HepG2 (cell line): ENCODE measurements around the gene FBLN5. TPM values are rescaled to one million over a fixed set of nuclear protein-coding genes. Genes with fewer than 3 reads are reported as not detected.
A peak's percentile ranks its signal among the peaks of the same experiment; 100 is the strongest.
"Not testable (repeated sequence)": the region's sequence is repeated elsewhere in the genome, so short reads cannot be mapped to it uniquely, and the experiment has no call there.

ENCODE experiments used
- ATAC-seq: fragments of 200-7000 bp; cut with Tn5 transposase; 3 replicates; pipeline ENCODE4 v1.9.1; 2020; ENCODE audit warnings: mild to moderate bottlenecking, moderate library complexity
- BruUV-seq: library from RNA; stranded (reverse); fragments of 400-500 nt; replicated peaks from 2 replicates; lab custom pipeline; 2021; lab: Mats Ljungman, UMichigan
- CTCF ChIA-PET: fragments of 300-600 bp; formaldehyde crosslinking; extraction: SDS; loops from one replicate; lab custom pipeline; 2021; ENCODE audit warnings: low total read pairs, inconsistent platforms, low intra/inter-chr PET ratio; lab: Yijun Ruan, JAX
- POLR2A ChIA-PET: fragments of 350-600 bp; sonication (Branson Sonifier 250); formaldehyde crosslinking; loops from one replicate; lab custom pipeline; 2020; ENCODE audit warnings: antibody characterized with exemption, inconsistent platforms; lab: Yijun Ruan, JAX
- DNase-seq: peaks from one replicate; pipeline ENCODE4 v3.0.0-alpha.2; 2015; ENCODE audit warnings: low spot score
- FAIRE-seq: peaks from 3 replicates; lab custom pipeline; 2011; peaks lifted over from hg19 to GRCh38; lab: Jason Lieb, UNC
- H2AFZ ChIP-seq: one replicate; pipeline ENCODE4 v1.6.1; 2011; ENCODE audit warnings: low read length, inconsistent platforms
- H3K27ac ChIP-seq: fragments of 300-600 bp; 3 replicates; pipeline ENCODE4 v1.8.0; 2011; ENCODE audit warnings: mixed run types, mild to moderate bottlenecking, mixed read lengths, low read length, inconsistent platforms; ENCODE audit not compliant: insufficient read depth; ENCODE audit errors: extremely low read length
- H3K27me3 ChIP-seq, 2 experiments: fragments of 200-600 bp in 1 of 2; 2 replicates in 1 of 2; 3 replicates in 1 of 2; pipeline versions ENCODE4 v1.6.0 to v1.8.0; 2011; ENCODE audit warnings: low read length in 2 of 2, mild to moderate bottlenecking in 2 of 2, moderate library complexity in 2 of 2, inconsistent platforms in 1 of 2; ENCODE audit not compliant: insufficient read depth in 2 of 2, control insufficient read depth in 1 of 2
- H3K36me3 ChIP-seq, 2 experiments: fragments of 200-600 bp in 1 of 2; replicated peaks in 1 of 2; 2 replicates in 1 of 2; 3 replicates in 1 of 2; pipeline versions ENCODE4 v1.5.1 to v1.8.0; 2011; ENCODE audit warnings: low read length in 2 of 2, inconsistent platforms in 1 of 2; ENCODE audit not compliant: insufficient read depth in 2 of 2, control insufficient read depth in 1 of 2
- H3K4me1 ChIP-seq: 2 replicates; pipeline ENCODE4 v1.5.1; 2012; ENCODE audit warnings: low read length, inconsistent platforms; ENCODE audit not compliant: insufficient read depth
- H3K4me2 ChIP-seq: 2 replicates; pipeline ENCODE4 v1.6.0; 2011; ENCODE audit warnings: low read depth, low read length, inconsistent platforms
- H3K4me3 ChIP-seq, 3 experiments: fragments of 200-600 bp in 1 of 3; sonication (generic), shearing (Covaris generic) in 1 of 3; replicated peaks in 1 of 3; 2 replicates each; pipeline ENCODE4 v1.5.1; 2011 to 2016; ENCODE audit warnings: low read length in 3 of 3, inconsistent platforms in 2 of 3, low read depth in 2 of 3, mild to moderate bottlenecking in 2 of 3, control low read depth in 1 of 3, mixed read lengths in 1 of 3; ENCODE audit not compliant: insufficient read depth in 1 of 3
- H3K79me2 ChIP-seq: one replicate; pipeline ENCODE4 v1.6.1; 2011; ENCODE audit warnings: low read length, inconsistent platforms; ENCODE audit not compliant: insufficient read depth
- H3K9ac ChIP-seq: 2 replicates; pipeline ENCODE4 v1.6.0; 2011; ENCODE audit warnings: mild to moderate bottlenecking, low read depth, low read length, inconsistent platforms; ENCODE audit not compliant: insufficient read depth
- H3K9me3 ChIP-seq: 2 replicates; pipeline ENCODE4 v1.5.1; 2012; ENCODE audit warnings: mild to moderate bottlenecking, low read length
- H4K20me1 ChIP-seq: 2 replicates; pipeline ENCODE4 v1.6.0; 2011; ENCODE audit warnings: inconsistent platforms, mild to moderate bottlenecking, low read length, moderate library complexity; ENCODE audit not compliant: insufficient read depth
- ARID5B ChIP-seq: IDR thresholded peaks from 2 replicates; pipeline ENCODE4 v1.4.0; 2020; ENCODE audit warnings: mild to moderate bottlenecking, missing genetic modification reagents
- ATF7 ChIP-seq, 2 experiments: fragments of 450-650 bp in 1 of 2; sonication (generic) in 1 of 2; formaldehyde crosslinking in 1 of 2; IDR thresholded peaks; 2 replicates each; pipeline versions ENCODE4 v1.4.0 to v1.6.1; 2016 to 2020; ENCODE audit warnings: antibody characterized with exemption in 1 of 2, mild to moderate bottlenecking in 1 of 2, missing genetic modification reagents in 1 of 2
- RFX3 ChIP-seq: IDR thresholded peaks from 2 replicates; pipeline ENCODE4 v1.6.1; 2016; ENCODE audit warnings: missing biosample characterization, missing genetic modification reagents
- USF2 ChIP-seq, 2 experiments: sonication (generic) in 1 of 2; formaldehyde crosslinking in 1 of 2; IDR thresholded peaks; 2 replicates each; pipeline versions ENCODE4 v1.5.1 to v1.6.1; 2011 to 2020; ENCODE audit warnings: borderline replicate concordance in 1 of 2, low read depth in 1 of 2, low read length in 1 of 2, mild to moderate bottlenecking in 1 of 2, missing genetic modification reagents in 1 of 2, moderate library complexity in 1 of 2
- WGBS: methylation state at CpG from one replicate; pipeline ENCODE4 v1.1.6; 2017; ENCODE audit warnings: low lambda C conversion rate; 5-methylcytosine and 5-hydroxymethylcytosine counted together
- in situ Hi-C: cut with HindIII; loops from 2 replicates; pipeline ENCODE4 v1.10.0; 2017; ENCODE audit warnings: low pct_unique_long_range_greater_than_20kb; ENCODE audit not compliant: extremely low pct_ligation_motif_present
- intact Hi-C: fragments of 100-400 bp; cut with micrococcal nuclease; formaldehyde crosslinking; loops from one replicate; pipeline ENCODE4 v1.10.0; 2022; ENCODE audit not compliant: unreplicated experiment
- polyA plus RNA-seq, 8 experiments: library from polyadenylated mRNA; depleted of rRNA in 3 of 8; stranded (reverse) in 7 of 8; unstranded in 1 of 8; fragments of >200 nt; fragmentation: Illumina TruSeq in 4 of 8; extraction: Trizol in 4 of 8; gene quantifications; 2 replicates each; pipeline versions ENCODE4 v1.2.1 to v1.2.3, GENCODE V29; 2011 to 2016; ENCODE audit warnings: low read depth in 4 of 8, missing spikeins in 1 of 8, mixed read lengths in 1 of 8; ENCODE audit not compliant: insufficient read depth in 1 of 8
- total RNA-seq, 5 experiments: library from RNA; depleted of rRNA; stranded (reverse); fragments of >200 nt; fragmentation: Illumina TruSeq; extraction: Trizol; gene quantifications; 2 replicates each; pipeline ENCODE4 v1.2.3, GENCODE V29; 2016; ENCODE audit warnings: low read depth in 1 of 5

FBLN5 gene
- total and polyA plus RNA-seq, 2 of the 13 experiments (the other 11 are each of a cell fraction or from before 2014, with no cell fraction given), result 0.38 to 0.77 TPM

- CTCF ChIA-PET, H3K79me2 ChIP-seq, H2AFZ ChIP-seq, POLR2A ChIA-PET, DNase-seq, H3K36me3 ChIP-seq, FAIRE-seq, H3K9ac ChIP-seq, H3K4me3 ChIP-seq, BruUV-seq, in situ Hi-C loops, H3K4me2 ChIP-seq, H3K27me3 ChIP-seq, intact Hi-C loops, H3K27ac ChIP-seq, H4K20me1 ChIP-seq, ATAC-seq, H3K9me3 ChIP-seq: not testable (repeated sequence)
- H3K4me1 ChIP-seq, result peaks cover 39% of the 10 kb centered on the region
- 68% methylated on average over 4 of the region's 4 CpGs for WGBS
Observed at GRCh38 chr14:91871401-91871800, 76.1 kb downstream of the FBLN5 start.

GRCh38 chr14:91870890-91871289, 76.6 kb downstream of the FBLN5 start:
- Histone ChIP-seq H3K79me2 (no peaks in the 10 kb centered on the region), H3K27me3 (0 out of 5 replicates have a peak, but pooled peaks cover 0 to 3% of the 10 kb centered on the region in 2 experiments), H2AFZ (no peak overlapping the region), H3K36me3 (no peaks in the 10 kb centered on the region), H3K4me3 (no peak overlapping the region), H3K27ac (no peak overlapping the region), H4K20me1 (no peaks in the 10 kb centered on the region), H3K4me1 (peaks cover 34% of the 10 kb centered on the region), H3K9me3 (no peaks in the 10 kb centered on the region), H3K4me2 (no peak overlapping the region), H3K9ac (no peak overlapping the region)
- FAIRE-seq (no peak), DNase-seq (no peak), ATAC-seq (no peak)
- WGBS, result 44% methylated on average over 2 of the region's 2 CpGs
- no peak for TF ChIP-seq RFX3
- no peak for TF ChIP-seq ARID5B (CRISPR knock-in tag)
- TF ChIP-seq ATF7 (IDR thresholded peaks at IDR 0.05), result peak; percentile 85
- TF ChIP-seq ATF7 (CRISPR knock-in tag; IDR thresholded peaks at IDR 0.05), result no peak
- no peak for TF ChIP-seq USF2 (IDR thresholded peaks at IDR 0.05; ENCODE audit: low read depth, low read length)
- no peak for TF ChIP-seq USF2 (CRISPR knock-in tag; IDR thresholded peaks at IDR 0.05; ENCODE audit: borderline replicate concordance)
- CTCF ChIA-PET, result no interaction called here
- in situ Hi-C loops, result no loop called here
- POLR2A ChIA-PET, result no interaction called here
- no TSS peak for BruUV-seq
- intact Hi-C loops, result no loop called here
